ENCODE results near the gene MRPL51.

The MRPL51 gene

GRCh38 chr12:6444031-6444430, 49.0 kb downstream of the MRPL51 start:
- no peak for DNase-seq (ENCODE audit: low read depth in 1 of 2, low spot score in 1 of 2)
- in situ Hi-C loops (cut with HindIII; ENCODE audit: low pct_unique_long_range_greater_than_20kb, low sequenced_read_pairs) = no loop called here

GRCh38 chr12:6443361-6443983, 49.6 kb downstream of the MRPL51 start:
- DNase-seq (ENCODE audit: low read depth in 1 of 2, low spot score in 1 of 2) = no peak
- TF ChIP-seq JUND (IDR thresholded peaks at IDR 0.05; ENCODE audit: low read depth) = no peak
- in situ Hi-C loops (cut with HindIII; ENCODE audit: low pct_unique_long_range_greater_than_20kb, low sequenced_read_pairs) = no loop called here

More at GRCh38 chr12:6444031-6444430, 49.0 kb downstream of the MRPL51 start:
- no peak for TF ChIP-seq JUND (IDR thresholded peaks at IDR 0.05; ENCODE audit: low read depth)

GRCh38 chr12:6442836-6443235, 50.2 kb downstream of the MRPL51 start:
- DNase-seq (ENCODE audit: low read depth in 1 of 2, low spot score in 1 of 2) = no peak
- in situ Hi-C loops (cut with HindIII; ENCODE audit: low pct_unique_long_range_greater_than_20kb, low sequenced_read_pairs) = no loop called here

More at GRCh38 chr12:6442836-6443235, 50.2 kb downstream of the MRPL51 start:
- no peak for TF ChIP-seq JUND (IDR thresholded peaks at IDR 0.05; ENCODE audit: low read depth)

Data from T47D (cell line).